IMR-90 (cell line): Measurements from ENCODE around the gene TEF. TPM values are rescaled to one million over a fixed set of nuclear protein-coding genes. Genes with fewer than 3 reads are reported as not detected.
A peak's percentile ranks its signal among the peaks of the same experiment; 100 is the strongest.

Experiments
- ATAC-seq: fragments of 200-7000 bp; cut with Tn5 transposase; 2 replicates; pipeline ENCODE4 v1.9.1; 2020; ENCODE audit warnings: low read depth, mild to moderate bottlenecking, moderate library complexity
- Bru-seq: library from RNA; stranded (reverse); fragments of 400-500 nt; gene quantifications from one replicate; lab custom pipeline; 2021; lab: Mats Ljungman, UMichigan
- BruChase-seq, 2 experiments: library from RNA; stranded (reverse); fragments of 400-500 nt; gene quantifications; one replicate each; lab custom pipeline; 2021; lab: Mats Ljungman, UMichigan
- BruUV-seq: library from RNA; stranded (reverse); fragments of 400-500 nt; replicated peaks from 2 replicates; lab custom pipeline; 2021; lab: Mats Ljungman, UMichigan
- CTCF ChIA-PET: fragments of 300-600 bp; formaldehyde crosslinking; extraction: SDS; loops from one replicate; lab custom pipeline; 2021; ENCODE audit warnings: antibody characterized with exemption; lab: Yijun Ruan, JAX
- POLR2A ChIA-PET: fragments of 300-600 bp; sonication (Branson Sonifier 250); formaldehyde crosslinking; loops from one replicate; lab custom pipeline; 2022; ENCODE audit warnings: antibody characterized with exemption; ENCODE audit not compliant: unreplicated experiment; lab: Charles Lee
- DNase-seq: peaks from one replicate; pipeline ENCODE4 v3.0.0; 2013
- H2AFZ ChIP-seq: replicated peaks from 2 replicates; pipeline ENCODE3; 2013; ENCODE audit warnings: low read length, mild to moderate bottlenecking; ENCODE audit not compliant: poor library complexity
- H2AK5ac ChIP-seq: 2 replicates; pipeline ENCODE4 v1.6.1; 2013; ENCODE audit warnings: low read depth, low read length, inconsistent platforms
- H2AK9ac ChIP-seq: replicated peaks from 2 replicates; pipeline ENCODE3; 2013; ENCODE audit warnings: mild to moderate bottlenecking, low read depth, low read length, moderate library complexity; ENCODE audit not compliant: poor library complexity
- H2BK120ac ChIP-seq: 2 replicates; pipeline ENCODE4 v1.6.1; 2013; ENCODE audit warnings: low read depth, low read length, inconsistent platforms
- H2BK15ac ChIP-seq: 3 replicates; pipeline ENCODE4 v1.6.1; 2013; ENCODE audit warnings: low read depth, low read length, inconsistent platforms
- H2BK20ac ChIP-seq: 2 replicates; pipeline ENCODE4 v1.6.1; 2013; ENCODE audit warnings: low read depth, mild to moderate bottlenecking, inconsistent platforms, low read length, moderate library complexity
- H2BK5ac ChIP-seq: 2 replicates; pipeline ENCODE4 v1.6.1; 2013; ENCODE audit warnings: mild to moderate bottlenecking, low read depth, low read length, inconsistent platforms; ENCODE audit not compliant: poor library complexity, severe bottlenecking
- H3K14ac ChIP-seq: replicated peaks from 2 replicates; pipeline ENCODE4 v1.6.1; 2013; ENCODE audit warnings: low read depth, low read length, inconsistent platforms
- H3K18ac ChIP-seq: 2 replicates; pipeline ENCODE4 v1.6.1; 2013; ENCODE audit warnings: low read depth, low read length, control low read depth
- H3K23ac ChIP-seq: 2 replicates; pipeline ENCODE4 v1.6.1; 2013; ENCODE audit warnings: low read depth, low read length, inconsistent platforms
- H3K27ac ChIP-seq: 2 replicates; pipeline ENCODE4 v1.5.1; 2013; ENCODE audit warnings: mild to moderate bottlenecking, control low read depth, low read length; ENCODE audit not compliant: insufficient read depth
- H3K27me3 ChIP-seq: 2 replicates; pipeline ENCODE4 v1.6.1; 2013; ENCODE audit warnings: low read length; ENCODE audit not compliant: control insufficient read depth, insufficient read depth
- H3K36me3 ChIP-seq: 2 replicates; pipeline ENCODE4 v1.6.1; 2013; ENCODE audit warnings: low read length, mixed read lengths; ENCODE audit not compliant: control insufficient read depth, insufficient read depth
- H3K4ac ChIP-seq: 2 replicates; pipeline ENCODE4 v1.6.1; 2013; ENCODE audit warnings: low read depth, low read length, inconsistent platforms
- H3K4me1 ChIP-seq: 2 replicates; pipeline ENCODE4 v1.6.1; 2013; ENCODE audit warnings: low read length, mixed read lengths; ENCODE audit not compliant: control insufficient read depth, insufficient read depth
- H3K4me2 ChIP-seq: 2 replicates; pipeline ENCODE4 v1.6.1; 2013; ENCODE audit warnings: low read depth, mild to moderate bottlenecking, control low read depth, low read length, moderate library complexity
- H3K4me3 ChIP-seq: 2 replicates; pipeline ENCODE4 v1.5.1; 2013; ENCODE audit warnings: low read depth, mild to moderate bottlenecking, control low read depth, low read length, moderate library complexity; ENCODE audit not compliant: insufficient read depth
- H3K56ac ChIP-seq: 2 replicates; pipeline ENCODE4 v1.6.1; 2013; ENCODE audit warnings: low read length, inconsistent platforms; ENCODE audit not compliant: insufficient read depth; ENCODE audit errors: extremely low read depth
- H3K79me1 ChIP-seq, 2 experiments: 2 replicates each; pipeline ENCODE4 v1.6.1; 2013; ENCODE audit warnings: low read length in 2 of 2, inconsistent platforms in 1 of 2, low read depth in 1 of 2
- H3K9ac ChIP-seq: 2 replicates; pipeline ENCODE4 v1.6.1; 2013; ENCODE audit warnings: low read depth, low read length, control low read depth
- H3K9me1 ChIP-seq: 2 replicates; pipeline ENCODE4 v1.6.1; 2013; ENCODE audit warnings: low read length, inconsistent platforms; ENCODE audit not compliant: insufficient read depth
- H3K9me3 ChIP-seq: 2 replicates; pipeline ENCODE4 v1.6.1; 2013; ENCODE audit warnings: low read length; ENCODE audit not compliant: control insufficient read depth, insufficient read depth
- H4K20me1 ChIP-seq: 2 replicates; pipeline ENCODE4 v1.6.1; 2013; ENCODE audit warnings: low read length, inconsistent platforms; ENCODE audit not compliant: insufficient read depth
- H4K5ac ChIP-seq: 2 replicates; pipeline ENCODE4 v1.6.1; 2013; ENCODE audit warnings: mild to moderate bottlenecking, low read depth, low read length, control low read depth
- H4K8ac ChIP-seq, 2 experiments: 2 replicates each; pipeline ENCODE4 v1.6.1; 2013; ENCODE audit warnings: low read depth in 2 of 2, low read length in 2 of 2, control low read depth in 1 of 2, inconsistent platforms in 1 of 2
- H4K91ac ChIP-seq: 2 replicates; pipeline ENCODE4 v1.6.1; 2013; ENCODE audit warnings: low read depth, low read length, inconsistent platforms; ENCODE audit not compliant: insufficient read depth
- BHLHE40 ChIP-seq: fragments of 150-350 bp; IDR thresholded peaks from 2 replicates; pipeline ENCODE4 v1.6.1; 2016; ENCODE audit warnings: mild to moderate bottlenecking, low read depth, low read length
- ELK1 ChIP-seq: fragments of 150-350 bp; IDR thresholded peaks from 2 replicates; pipeline ENCODE4 v1.6.1; 2016; ENCODE audit warnings: low read depth, mild to moderate bottlenecking, low read length, moderate library complexity, borderline replicate concordance
- MAZ ChIP-seq: IDR thresholded peaks from 2 replicates; pipeline ENCODE4 v1.6.1; 2012; ENCODE audit warnings: low read depth, mild to moderate bottlenecking, low read length, improper control_type of control experiment, moderate library complexity, borderline replicate concordance
- MXI1 ChIP-seq: IDR thresholded peaks from 2 replicates; pipeline ENCODE4 v1.6.1; 2012; ENCODE audit warnings: low read depth, mild to moderate bottlenecking, low read length, moderate library complexity, borderline replicate concordance
- POLR2A ChIP-seq: IDR thresholded peaks from 2 replicates; pipeline ENCODE4 v1.6.1; 2012; ENCODE audit warnings: mild to moderate bottlenecking, low read depth, low read length
- RFX5 ChIP-seq: IDR thresholded peaks from 2 replicates; pipeline ENCODE4 v1.8.0; 2012; ENCODE audit warnings: low read depth, mild to moderate bottlenecking, low read length, moderate library complexity
- USF2 ChIP-seq: fragments of 150-350 bp; IDR thresholded peaks from 2 replicates; pipeline ENCODE4 v1.6.1; 2017; ENCODE audit warnings: mild to moderate bottlenecking, antibody characterized with exemption, low read length, low read depth
- WGBS, 2 experiments: methylation state at CpG; one replicate each; pipeline versions ENCODE4 v1.1.5 to v1.1.7; 2013; ENCODE audit warnings: missing lambda C conversion rate in 2 of 2; ENCODE audit not compliant: insufficient read length in 1 of 2; ENCODE audit errors: extremely low coverage in 2 of 2; 5-methylcytosine and 5-hydroxymethylcytosine counted together
- dilution Hi-C: fragments of 300-500 bp; cut with HindIII; formaldehyde crosslinking; loops from one replicate; pipeline ENCODE4 v1.14.3; 2018; ENCODE audit warnings: low sequenced_read_pairs; ENCODE audit not compliant: unreplicated experiment
- in situ Hi-C: fragments of 300-500 bp; cut with MboI; formaldehyde crosslinking; loops from 3 replicates; pipeline ENCODE4 v1.14.3; 2019; ENCODE audit warnings: low sequenced_read_pairs, inconsistent platforms, mixed read lengths
- intact Hi-C: fragments of 100-400 bp; cut with micrococcal nuclease; formaldehyde crosslinking; loops from 2 replicates; pipeline ENCODE4 v1.10.0; 2022
- long read RNA-seq: library from polyadenylated mRNA; unstranded; transcript quantifications from one replicate; pipeline ENCODE4 v2.0.0, GENCODE V29; 2021; ENCODE audit not compliant: unreplicated experiment
- polyA plus RNA-seq, 3 experiments: library from polyadenylated mRNA; depleted of rRNA; stranded (reverse); fragments of >200 nt; gene quantifications; 2 replicates each; pipeline ENCODE4 v1.2.3, GENCODE V29; 2012; ENCODE audit warnings: low replicate concordance in 1 of 3
- total RNA-seq: library from RNA; depleted of rRNA; stranded (reverse); fragments of >200 nt; gene quantifications from 2 replicates; pipeline ENCODE4 v1.2.3, GENCODE V29; 2012; rRNA removed

TEF gene
- 5.6 and 6.1 TPM in 2 replicates for total RNA-seq
- 11.6 and 14.4 TPM in 2 replicates for polyA plus RNA-seq (2012; rRNA removed)
- 4.4 and 5.7 TPM in 2 replicates for polyA plus RNA-seq (2012; cell fraction: cytosol; rRNA removed)
- polyA plus RNA-seq (2012; cell fraction: nucleus; rRNA removed; ENCODE audit: low replicate concordance) = 4.7 and 8.8 TPM in 2 replicates
- percentile 40 among the genes with signal in this experiment for Bru-seq, nascent RNA
- BruChase-seq, experiment 1, labeled RNA remaining after a 6-hour chase = percentile 46 among the genes with signal in this experiment
- BruChase-seq, experiment 2, labeled RNA remaining after a 2-hour chase = percentile 44 among the genes with signal in this experiment
- long read RNA-seq, full-length matches to known transcripts = 6 of 23 reads
- long read RNA-seq, partial matches to known transcripts = 15 of 23 reads
- long read RNA-seq, other reads (novel, unspliced or antisense) = 2 of 23 reads

GRCh38 chr22:41381329-41382097 is at the start of gene TEF:
TEF (plus strand) TSS chr22:41381942; CDS start chr22:41382045, 103 bp downstream.
- peak within 1 kb of the TSS; percentile 86 for H3K27ac ChIP-seq
- TF ChIP-seq USF2 (peak; percentile 96), MXI1 (no peak), BHLHE40 (peak; percentile 37; the same call in 1 of the 2 replicates), POLR2A (peak; percentile 52), RFX5 (no peak), ELK1 (no peak), MAZ (peak; percentile 92)

More at GRCh38 chr22:41381329-41382097, at the start of gene TEF:
- Histone ChIP-seq H3K23ac (peak within 1 kb of the TSS; percentile 86; the same call in 1 of the 2 replicates), H2BK5ac (peak within 1 kb of the TSS; percentile 88), H3K4me1 (peaks cover 9% of the 10 kb centered on the region), H3K27me3 (no peaks in the 10 kb centered on the region), H3K9me1 (peaks cover 1% of the 10 kb centered on the region; the same call in 1 of the 2 replicates), H3K36me3 (no peaks in the 10 kb centered on the region), H3K56ac (peak within 1 kb of the TSS; percentile 88), H4K8ac (peak within 1 kb of the TSS; percentile 60 to 71), H3K4me2 (peak within 1 kb of the TSS; percentile 83), H3K4ac (peak within 1 kb of the TSS; percentile 90), H2BK20ac (peak within 1 kb of the TSS; percentile 48; the same call in 1 of the 2 replicates), H2AFZ (peak within 1 kb of the TSS; percentile 95), H2BK120ac (peak within 1 kb of the TSS; percentile 91), H3K14ac (peak within 1 kb of the TSS; percentile 86), H4K5ac (peak within 1 kb of the TSS; percentile 56), H4K20me1 (no peaks in the 10 kb centered on the region), H3K9ac (peak within 1 kb of the TSS; percentile 74), H2AK9ac (peak within 1 kb of the TSS; percentile 94), H3K9me3 (no peaks in the 10 kb centered on the region), H4K91ac (peak within 1 kb of the TSS; percentile 93), H3K79me1 (peaks cover 13 to 31% of the 10 kb centered on the region in 2 experiments), H3K4me3 (peak within 1 kb of the TSS; percentile 64), H2AK5ac (peak within 1 kb of the TSS; percentile 56), H2BK15ac (peak within 1 kb of the TSS; percentile 80; the same call in 2 of the 3 replicates), H3K18ac (peak within 1 kb of the TSS; percentile 47)
- ATAC-seq (peak; percentile 88), DNase-seq (peak; percentile 98)
- intact Hi-C loops (loop anchor here (2.0 kb wide), 1 partner anchor 65 kb away; the partner anchor contains the start of gene TOB2), in situ Hi-C loops (no loop called here), dilution Hi-C loops (no loop called here)
- ChIA-PET POLR2A (interaction anchor here (0.6 to 1.0 kb wide), 6 partner anchors 17 to 1240 kb away, joined by 3 to 13 read pairs (median 7); no protein-coding TSS in a partner anchor), CTCF (interaction anchor here (0.5 to 1.7 kb wide), 4 partner anchors 15 to 79 kb away, joined by 3 to 9 read pairs (median 3); no protein-coding TSS in a partner anchor)
- no TSS peak for BruUV-seq
- 0% methylated on average over 52 of the region's 84 CpGs; no CpG with 5 or more reads in 1 of the 2 experiments for WGBS, 2 experiments
